ENCODE data around the gene PPARA.

PPARA gene

DNA sequence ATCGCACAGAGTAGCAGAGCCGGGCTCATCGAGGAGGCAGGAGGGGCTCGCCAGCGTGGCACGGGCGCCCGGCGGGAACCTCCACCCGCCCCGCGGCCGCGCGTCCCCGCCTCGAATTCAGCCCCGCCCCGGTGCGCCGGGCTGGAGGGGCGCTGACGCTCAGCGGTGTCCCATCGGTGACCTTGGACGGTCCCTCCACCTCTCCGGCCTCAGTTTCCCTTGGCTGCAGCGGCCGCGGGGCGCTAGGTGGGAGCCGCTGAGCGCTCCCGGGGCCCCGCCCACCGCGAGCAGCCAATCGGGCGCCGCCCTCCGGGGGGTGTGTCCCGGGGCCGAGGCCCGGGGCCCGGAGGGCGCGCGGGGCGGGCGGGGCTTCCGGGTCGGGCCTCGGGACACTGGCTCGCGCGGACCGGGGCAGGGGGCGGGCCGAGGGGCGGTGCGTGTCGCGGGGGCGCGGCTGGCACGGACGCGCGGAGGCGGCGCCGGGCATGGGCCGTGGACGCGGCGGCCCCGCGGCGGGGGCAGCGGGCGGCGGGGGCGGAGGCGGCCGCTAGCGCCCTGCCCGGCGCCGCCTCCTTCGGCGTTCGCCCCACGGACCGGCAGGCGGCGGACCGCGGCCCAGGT lies at the start of gene PPARA:
PPARA (plus strand) TSS at position 493 of the 621 bp plus-strand sequence. CDS start 47,858 bp downstream, outside the sequence.
- no peak for DNase-seq (ENCODE audit: low read depth, low spot score)

DNA sequence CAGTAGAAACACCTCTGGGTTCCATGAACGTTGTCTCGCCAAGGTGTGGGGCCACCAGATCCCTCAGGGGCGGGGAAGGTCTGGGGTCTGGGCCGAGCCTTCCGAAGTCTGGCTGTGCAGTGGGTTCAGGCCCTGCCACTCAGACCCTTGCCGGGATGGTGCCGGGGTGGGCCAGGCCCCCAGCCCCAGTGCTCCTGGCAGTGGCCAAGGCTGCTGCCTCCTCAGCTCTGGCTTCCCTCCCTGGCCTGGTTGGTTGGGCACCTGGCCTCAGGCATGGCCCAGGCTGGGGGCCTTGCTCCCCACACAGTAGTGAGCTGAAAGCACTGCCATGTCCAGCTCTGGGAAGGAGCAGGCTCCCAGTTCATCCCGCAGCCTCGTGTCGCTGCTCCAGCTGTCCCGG lies 48.2 kb upstream of the PPARA start:
- no peak for DNase-seq (ENCODE audit: low read depth, low spot score)

DNA sequence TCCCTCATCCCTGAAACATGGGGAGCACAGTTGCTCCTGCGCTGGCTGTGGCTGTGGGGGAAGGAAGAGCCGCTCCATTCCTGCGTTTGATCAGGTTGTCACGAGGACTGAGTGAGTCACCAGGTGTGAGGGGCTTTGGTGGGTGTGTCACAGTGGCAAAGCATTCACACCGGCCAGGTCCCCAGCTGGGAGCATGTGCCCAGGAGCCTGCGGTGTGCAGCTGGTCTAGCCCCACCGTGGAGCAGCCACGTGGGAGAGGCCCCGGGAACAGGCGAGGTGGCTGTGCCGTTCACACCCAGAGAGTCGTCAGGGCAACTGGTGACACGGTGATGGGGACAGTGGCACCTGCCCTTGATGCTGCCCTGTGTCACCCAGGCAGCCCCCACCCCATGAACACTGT lies 47.6 kb upstream of the PPARA start:
- no peak for DNase-seq (ENCODE audit: low read depth, low spot score)

DNA sequence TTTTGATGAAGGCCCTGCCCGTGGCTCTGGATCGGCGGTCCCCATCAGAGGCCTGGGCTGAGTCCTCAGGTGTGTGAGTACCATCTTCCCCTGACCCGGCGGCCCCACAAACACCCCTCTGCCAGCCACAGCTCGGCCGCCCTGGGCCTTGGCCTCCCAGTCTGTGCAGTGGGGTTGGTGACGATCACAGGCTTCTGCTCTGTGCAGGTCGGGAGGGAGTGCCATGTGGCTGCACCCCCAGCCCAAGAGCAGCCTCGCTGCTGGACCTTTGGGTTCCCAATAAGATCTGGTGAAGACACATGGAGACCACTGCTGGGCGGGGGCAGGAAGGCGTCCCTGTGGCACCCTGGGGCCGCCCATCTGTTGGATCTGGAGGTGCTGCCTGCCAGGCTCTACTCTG lies 47.1 kb upstream of the PPARA start:
- no peak for DNase-seq (ENCODE audit: low read depth, low spot score)

DNA sequence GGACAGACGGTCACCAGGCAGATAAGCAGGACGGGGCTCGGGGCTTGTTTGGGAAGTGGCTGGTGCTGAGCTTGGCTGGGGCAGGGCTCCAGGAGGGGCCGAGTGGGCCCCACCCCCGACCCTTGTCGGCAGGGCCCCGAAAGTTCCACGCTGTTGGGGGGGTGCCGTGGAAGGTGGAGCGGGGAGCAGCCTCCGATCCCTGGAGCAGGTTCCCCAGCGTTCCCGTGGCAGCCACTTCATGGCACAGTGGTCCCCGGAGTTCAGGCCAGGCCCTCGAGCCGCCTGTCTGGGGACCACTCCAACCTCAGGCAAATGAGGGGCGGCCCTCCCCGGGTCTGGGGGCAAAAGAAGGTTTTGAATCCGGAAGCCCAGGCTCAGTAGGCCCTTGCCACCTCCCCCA lies 46.7 kb upstream of the PPARA start:
- no peak for DNase-seq (ENCODE audit: low read depth, low spot score)

DNA sequence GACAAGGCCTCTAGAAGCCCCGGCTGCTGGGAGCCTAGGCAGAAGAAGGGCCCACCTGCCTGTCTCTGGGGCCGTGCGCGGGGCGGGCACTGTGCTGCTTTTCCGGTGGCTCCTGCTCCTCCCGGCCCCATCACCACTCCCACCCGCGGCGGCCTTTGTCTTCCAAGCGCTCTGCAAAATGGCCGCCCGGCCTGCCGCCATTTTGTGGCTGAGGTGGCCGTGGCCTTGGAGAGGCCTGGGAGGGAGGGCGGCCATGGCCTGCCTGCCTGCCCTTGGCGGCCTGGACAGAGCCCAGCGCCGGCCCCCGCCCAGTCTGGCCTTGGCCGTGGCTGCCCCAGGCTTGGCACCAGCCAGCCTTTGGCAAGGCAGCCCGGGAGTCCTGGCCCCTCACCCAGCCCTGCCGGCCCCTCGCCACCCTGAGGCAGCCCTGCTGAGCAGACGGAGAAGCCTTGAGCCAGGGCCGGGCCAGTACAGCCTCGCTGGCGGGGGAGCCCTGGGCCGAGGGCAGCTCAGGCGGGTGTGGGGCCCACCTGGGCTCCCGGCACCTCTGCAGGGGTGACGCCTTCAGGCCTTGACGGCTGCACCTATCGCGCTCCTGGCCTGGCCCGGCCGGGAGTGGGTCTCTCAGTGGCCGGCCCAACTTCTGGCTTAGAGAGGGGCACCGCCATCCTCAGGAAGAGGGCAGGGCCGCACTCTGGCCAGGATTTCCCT lies 46.0 kb upstream of the PPARA start:
- no peak for DNase-seq (ENCODE audit: low read depth, low spot score)

DNA sequence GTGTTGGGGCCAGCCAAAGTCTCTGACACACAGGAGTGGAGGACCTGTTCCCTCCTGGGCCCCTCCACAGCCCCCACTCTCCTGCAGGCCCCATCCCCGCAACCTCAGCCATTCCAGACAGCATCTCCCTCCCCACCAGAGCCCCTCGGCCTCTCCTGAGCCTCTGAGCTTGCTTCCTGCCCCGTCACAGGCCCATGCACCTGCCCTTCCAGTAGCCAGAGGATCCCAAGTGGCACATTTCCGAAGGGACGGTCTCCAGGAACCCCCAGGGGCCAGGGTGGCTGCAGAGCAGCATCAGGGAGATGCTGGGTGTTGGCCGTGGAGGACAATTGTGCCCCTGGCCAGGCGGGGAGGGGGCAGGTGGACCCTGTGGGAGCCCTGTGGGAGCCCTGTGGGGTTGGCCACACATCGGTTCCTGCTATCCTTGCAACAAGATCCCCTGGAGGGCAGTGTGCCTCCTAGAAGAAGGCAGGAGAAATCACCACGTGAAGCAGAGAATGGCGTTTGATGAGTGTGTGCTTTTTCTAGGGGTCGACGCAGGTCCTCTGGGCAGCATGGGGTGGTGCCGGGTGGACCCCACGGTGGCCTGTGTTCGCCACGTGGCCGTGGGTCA lies 45.3 kb upstream of the PPARA start:
- no peak for DNase-seq (ENCODE audit: low read depth, low spot score)

DNA sequence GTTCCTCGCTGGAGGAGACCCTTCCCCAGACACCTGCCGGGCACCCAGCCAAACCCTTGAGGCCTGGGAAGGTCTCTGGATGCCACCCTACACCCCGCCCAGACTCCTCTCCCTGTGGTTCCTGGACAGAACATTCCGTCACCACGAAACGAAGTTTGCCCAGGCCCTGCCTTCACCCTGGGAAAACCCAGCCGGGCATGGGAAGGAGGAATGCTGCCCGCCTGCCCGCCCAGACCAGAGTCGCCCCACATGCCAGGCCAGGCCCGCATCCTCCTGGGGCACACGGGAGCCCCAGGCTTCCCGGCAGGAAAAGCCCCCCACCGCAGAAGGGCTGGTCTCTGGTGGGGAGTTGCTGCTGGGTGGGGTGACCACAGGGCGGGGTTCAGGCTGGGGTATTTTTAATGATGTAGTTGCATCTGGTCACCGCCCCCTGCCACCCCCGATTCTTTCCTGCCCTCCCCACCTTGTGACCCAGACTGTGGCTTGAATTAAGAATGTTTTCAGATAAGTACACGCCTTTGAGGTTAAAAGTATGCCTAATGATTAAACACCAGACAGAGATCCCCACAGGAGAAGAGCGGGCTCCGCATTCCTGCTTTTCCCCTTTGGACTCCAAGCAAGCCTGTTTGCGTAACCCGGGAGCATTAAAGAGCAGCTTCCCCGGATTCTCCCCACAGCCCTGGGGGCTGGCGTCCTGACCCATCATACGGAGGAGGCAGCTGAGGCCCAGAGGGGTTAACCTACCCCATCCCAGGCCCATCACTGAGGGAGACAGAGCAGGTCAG lies 44.6 kb upstream of the PPARA start:
- DNase-seq (ENCODE audit: low read depth, low spot score) = no peak

DNA sequence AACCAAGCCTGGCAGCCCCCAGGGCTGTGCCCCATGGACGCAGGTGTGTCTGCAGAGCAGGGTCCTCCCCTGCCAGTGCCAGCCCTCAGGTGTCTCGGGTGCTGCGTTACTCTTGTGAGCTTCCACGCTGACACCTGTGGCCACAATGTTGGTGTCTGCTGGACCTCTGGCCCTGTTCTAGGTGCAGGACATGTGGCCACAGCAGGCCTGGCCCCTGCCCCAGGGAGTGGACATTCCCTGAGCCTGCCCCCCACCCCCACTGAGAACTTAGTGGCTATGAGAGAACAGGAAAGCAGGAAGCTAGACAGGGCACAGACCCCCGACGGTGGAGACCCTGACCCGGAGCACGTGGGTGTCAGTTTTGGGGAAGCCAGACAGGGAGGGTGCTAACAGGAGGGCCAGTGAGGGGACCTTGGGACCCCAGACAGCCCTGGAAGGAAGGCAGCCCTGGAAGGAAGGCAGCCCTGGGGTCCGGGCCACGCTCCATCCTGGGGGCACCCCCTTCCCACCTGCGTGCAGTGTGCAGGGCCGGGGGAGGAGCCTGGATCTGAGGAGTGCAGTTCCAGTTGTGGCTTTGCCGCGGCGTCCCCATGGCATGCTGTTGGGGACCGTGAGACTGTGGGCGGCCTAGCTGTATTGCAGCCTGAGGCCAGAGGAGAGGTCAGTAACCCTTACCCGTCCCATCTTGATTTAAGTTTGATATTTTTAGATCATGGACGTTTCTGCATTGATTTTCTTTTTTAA lies 43.9 kb upstream of the PPARA start:
- no peak for DNase-seq (ENCODE audit: low read depth, low spot score)

DNA sequence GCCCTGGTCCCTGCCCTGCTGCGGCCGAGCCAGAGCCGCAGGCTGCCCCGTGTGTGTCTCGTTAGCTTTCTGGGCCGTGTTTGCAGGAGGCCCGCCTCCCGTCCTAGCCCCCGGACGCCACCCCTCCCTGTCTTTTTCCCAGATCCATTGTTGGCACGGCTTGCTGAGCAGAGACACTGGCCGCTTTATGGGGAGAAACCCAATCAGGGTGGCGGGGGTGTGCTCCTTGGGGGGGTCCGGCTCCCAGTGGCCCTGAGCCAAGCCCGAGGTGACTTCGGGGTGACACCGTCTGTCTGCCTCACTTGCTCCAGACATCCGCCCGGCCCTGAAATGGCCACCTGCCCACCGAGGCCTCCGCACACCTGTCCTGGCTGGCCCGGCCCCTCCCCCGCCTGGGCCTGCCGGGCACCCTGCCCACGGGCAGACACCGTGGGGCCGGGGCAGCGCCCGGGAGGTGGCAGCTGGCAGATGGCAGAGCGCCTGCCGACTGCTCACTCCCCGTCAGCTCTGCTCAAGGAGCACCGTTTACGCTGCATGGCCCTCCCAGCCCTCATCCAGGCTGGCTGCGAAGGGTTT lies 43.1 kb upstream of the PPARA start:
- no peak for DNase-seq (ENCODE audit: low read depth, low spot score)

DNA sequence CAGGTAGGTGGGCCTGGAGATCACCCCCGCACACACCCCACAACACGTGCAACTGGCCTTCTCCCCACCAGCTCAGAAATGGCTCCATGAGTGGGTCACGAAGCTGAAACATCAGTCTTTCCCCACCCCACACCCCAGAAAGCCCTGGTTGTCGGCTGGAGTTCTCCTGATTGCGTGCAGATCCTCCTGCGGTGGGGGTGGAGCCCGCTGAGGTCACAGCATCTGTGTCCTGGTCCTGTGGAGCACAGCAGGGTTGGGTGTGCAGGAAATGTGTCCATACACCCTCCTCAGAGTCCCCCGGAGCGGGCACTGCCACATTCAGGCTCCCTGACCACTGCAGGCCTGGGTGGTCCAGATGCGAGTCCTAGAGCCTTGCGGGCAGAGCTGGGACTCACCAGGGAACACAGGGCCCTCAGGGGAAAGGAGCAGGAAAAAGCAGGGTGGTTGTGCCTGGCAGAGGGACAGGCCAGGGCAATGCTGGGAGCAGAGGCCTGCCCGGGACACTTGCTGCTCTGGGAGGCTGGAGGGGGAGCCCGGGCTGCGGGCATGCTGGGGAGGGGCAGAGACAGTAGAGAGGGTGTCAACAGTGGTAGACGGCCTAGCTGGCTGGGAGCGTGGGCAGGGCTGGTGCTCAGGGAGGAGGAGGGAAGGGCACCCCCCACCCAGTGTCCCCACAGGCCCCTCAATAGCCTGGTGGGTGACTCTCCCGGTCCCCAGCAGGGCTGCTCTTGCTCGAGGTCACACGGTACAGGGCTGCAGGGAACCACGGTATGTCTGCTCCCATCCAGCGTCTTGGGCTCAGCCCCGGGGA lies 42.4 kb upstream of the PPARA start:
- no peak for DNase-seq (ENCODE audit: low read depth, low spot score)

DNA sequence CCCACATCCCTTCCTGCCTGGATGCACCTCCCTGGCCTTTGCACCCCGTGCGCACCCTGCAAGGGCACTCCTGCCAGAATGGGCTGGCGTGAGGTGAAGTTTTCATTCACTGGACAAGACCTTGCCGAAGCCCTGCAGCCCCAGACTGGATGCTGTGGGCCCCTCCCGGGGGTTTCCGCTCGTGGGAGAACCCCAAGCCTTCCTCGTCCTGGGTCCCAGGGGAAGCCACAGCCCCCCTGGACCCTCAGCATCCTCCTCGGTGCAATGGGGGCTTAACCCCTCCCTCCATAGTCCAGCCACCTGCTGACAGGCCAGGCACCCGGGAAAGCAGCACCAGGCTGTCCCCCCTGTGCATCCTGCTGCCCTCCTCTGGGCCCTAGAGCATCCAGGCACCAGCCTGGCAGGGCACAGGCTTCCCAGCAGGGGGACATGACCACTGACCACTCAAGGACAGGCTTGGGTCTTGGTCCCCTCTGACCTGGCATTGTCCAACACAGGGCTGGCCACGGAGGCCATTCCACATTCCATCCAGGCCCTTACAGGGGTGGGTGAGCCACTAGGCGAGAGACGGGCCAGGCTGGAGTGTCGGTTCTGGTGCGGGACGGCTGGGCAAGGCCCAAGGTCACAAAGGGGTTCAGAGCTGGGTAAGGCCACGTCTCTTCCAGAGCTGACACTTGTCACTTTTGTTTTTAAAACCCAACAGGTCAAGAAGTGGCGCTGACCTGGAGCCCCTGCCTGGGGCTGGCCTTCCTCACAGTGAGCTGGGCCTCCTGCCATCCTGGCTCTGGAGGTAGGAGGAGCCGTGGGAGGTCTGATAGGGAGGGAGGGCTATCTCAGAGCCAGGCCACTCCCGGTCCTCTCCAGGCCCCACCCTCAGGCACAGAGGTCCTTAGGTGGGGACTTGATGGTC lies 41.5 kb upstream of the PPARA start:
- no peak for DNase-seq (ENCODE audit: low read depth, low spot score)

DNA sequence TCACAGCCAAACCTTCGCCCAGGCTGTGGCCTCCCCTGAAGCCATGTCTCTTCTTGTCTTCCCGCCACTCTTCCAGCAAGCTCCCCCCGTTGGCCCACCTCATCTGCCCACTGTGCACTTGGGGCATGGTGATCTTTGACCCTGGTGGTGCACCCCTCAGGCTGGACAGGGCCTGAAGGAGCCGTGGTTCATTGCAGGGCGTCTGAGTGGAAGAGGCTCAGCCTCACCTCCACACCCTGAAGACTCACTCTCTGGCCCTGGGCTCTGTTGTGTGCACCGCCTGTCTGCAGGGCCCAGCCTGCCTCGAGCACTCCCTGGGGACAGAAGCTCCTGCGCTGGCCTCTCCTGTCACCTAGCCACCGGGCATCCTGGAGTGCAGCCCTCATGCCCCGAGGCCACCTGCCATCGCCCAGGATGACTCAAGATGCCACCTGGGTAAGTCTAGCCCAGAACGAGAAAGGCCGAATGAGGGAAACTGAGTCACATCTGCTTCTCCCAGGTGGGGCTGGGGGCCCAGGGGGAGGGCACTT lies 40.8 kb upstream of the PPARA start:
- no peak for DNase-seq (ENCODE audit: low read depth, low spot score)

DNA sequence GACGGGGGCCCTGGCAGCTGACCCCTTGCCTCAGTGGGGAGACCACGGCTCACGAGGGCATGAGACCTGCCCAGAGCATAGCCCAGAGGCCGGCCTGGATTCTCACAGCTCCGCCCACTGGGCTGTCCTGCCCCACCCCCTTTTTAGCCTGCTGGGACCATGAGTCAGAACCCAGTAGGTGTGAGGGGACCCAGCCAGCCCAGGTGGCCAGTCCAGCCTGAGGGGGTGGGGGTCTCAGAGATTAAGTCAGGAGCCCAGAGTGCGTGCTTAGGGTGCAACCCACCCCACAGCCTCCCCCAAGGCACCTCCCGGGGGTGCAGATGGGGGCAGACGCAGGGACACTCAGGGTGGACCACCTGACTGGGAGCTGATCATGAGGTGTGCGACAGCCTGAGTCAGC lies 40.1 kb upstream of the PPARA start:
- no peak for DNase-seq (ENCODE audit: low read depth, low spot score)

DNA sequence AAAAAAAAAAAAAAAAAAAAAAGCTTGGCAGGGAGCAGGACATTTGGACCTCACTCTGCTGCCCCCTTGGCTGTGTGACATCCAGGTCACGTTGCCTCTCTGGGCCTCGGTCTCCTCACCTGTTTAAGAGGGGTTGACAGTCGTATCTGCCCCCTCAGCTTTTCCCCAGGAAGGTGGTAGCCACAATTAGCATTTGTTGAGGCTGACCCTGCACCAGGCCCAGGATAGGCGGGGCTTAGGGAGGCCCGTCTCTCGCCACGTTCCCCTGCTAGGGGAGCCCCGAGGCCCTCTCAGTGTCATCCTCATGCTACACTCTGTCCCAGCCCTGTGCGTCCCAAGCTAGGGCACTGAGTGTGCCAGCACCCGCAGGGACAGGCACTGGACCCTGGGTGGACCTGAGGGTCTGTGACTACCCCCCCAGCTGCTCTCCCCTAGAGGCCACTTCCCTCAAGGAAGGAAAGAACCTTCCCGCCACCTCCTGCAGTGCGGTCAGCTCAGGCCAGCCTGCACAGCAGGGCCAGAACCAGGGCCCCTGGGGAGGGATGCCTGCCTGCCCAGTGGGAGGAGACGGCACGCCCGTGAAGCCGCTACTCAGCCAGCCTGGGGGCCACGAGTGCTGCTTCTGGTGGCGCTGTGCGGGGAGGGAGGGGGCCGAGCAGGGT lies 38.5 kb upstream of the PPARA start:
- DNase-seq (ENCODE audit: low read depth, low spot score) = no peak

DNA sequence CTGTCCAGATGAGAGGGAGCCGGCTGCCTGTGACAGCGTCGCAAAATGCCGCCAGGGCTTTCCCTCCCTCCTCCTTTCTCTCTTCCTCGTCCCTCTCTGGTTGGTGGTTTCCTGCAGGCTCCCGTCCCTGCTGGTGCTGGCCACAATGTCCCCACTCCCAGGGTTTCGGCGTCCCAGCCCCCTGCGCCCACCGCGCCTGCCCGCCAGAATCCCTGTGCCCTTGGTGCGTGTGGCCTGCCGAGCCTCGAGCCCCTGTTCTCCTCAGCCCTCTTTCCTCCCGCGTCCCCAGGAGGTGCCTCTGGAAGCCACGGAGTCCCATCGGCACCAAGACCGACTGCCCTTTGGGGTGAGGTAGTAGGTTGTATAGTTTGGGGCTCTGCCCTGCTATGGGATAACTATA lies 37.9 kb upstream of the PPARA start:
- no peak for DNase-seq (ENCODE audit: low read depth, low spot score)

DNA sequence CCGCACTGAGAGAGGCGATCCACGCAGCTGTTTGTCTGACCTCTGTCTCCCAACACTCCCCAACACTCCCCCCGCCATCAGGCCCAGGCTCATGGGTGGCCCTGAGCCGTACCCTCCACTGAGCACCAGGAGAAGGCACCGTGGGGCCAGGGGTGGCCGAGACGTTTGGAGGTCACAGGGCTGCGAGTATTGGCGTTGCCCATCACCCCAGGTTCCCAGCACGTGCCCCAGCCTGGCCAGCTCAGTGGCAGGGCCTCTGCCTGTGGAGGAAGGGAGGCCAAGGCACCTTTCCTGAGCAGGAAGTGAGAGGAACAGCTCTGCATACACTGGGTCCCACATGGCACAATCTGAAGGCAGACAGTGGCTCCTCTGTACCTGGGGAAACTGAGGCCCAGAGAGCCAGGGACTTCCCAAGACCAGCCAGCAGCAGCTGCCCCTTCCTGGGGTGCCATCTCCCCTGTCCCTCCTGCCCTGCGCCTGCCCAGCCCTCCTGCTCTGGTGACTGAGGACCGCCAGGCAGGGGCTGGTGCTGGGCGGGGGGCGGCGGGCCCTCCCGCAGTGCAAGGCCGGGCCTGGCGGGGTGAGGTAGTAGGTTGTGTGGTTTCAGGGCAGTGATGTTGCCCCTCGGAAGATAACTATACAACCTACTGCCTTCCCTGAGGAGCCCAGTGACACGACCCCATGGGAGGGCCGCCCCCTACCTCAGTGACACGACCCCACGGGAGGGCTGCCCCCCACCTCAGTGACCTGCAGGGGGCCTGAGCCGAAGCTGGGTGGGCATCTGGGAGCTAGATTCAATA lies 37.0 kb upstream of the PPARA start:
- DNase-seq (ENCODE audit: low read depth, low spot score) = no peak

Measured in iPS DF 19.7 (cell line).